ENCODE measurements around the gene INPP4B. TPM values are rescaled to one million over a fixed set of nuclear protein-coding genes. Genes with fewer than 3 reads are reported as not detected.

INPP4B gene
- total RNA-seq, 2 experiments from 2014 or later = 35.4 to 43.0 TPM

- H3K27me3 Mint-ChIP-seq = no peaks in the 10 kb centered on the region
- H3K9me3 Mint-ChIP-seq = peaks cover 8% of the 10 kb centered on the region
- DNase-seq = no peak
- peaks cover 3% of the 10 kb centered on the region for H3K36me3 Mint-ChIP-seq
- no peak overlapping the region for H3K27ac Mint-ChIP-seq
- H3K4me1 Mint-ChIP-seq = no peaks in the 10 kb centered on the region
- no peak for ATAC-seq (ENCODE audit: low read depth)
- POLR2A ChIA-PET = no interaction called here
- H3K4me3 Mint-ChIP-seq = no peak overlapping the region
These were observed 249.5 kb downstream of the INPP4B start for GRCh38 chr4:142596595-142596994.

- no peaks in the 10 kb centered on the region for H3K27me3 Mint-ChIP-seq
- no peak overlapping the region for H3K27ac Mint-ChIP-seq
- H3K9me3 Mint-ChIP-seq = peaks cover 8% of the 10 kb centered on the region
- DNase-seq (no peak), ATAC-seq (ENCODE audit: low read depth) (no peak)
- H3K4me1 Mint-ChIP-seq = no peaks in the 10 kb centered on the region
- POLR2A ChIA-PET = no interaction called here
- peaks cover 3% of the 10 kb centered on the region for H3K36me3 Mint-ChIP-seq
- no peak overlapping the region for H3K4me3 Mint-ChIP-seq
These were observed 250.0 kb downstream of the INPP4B start for GRCh38 chr4:142596121-142596520.

DNA sequence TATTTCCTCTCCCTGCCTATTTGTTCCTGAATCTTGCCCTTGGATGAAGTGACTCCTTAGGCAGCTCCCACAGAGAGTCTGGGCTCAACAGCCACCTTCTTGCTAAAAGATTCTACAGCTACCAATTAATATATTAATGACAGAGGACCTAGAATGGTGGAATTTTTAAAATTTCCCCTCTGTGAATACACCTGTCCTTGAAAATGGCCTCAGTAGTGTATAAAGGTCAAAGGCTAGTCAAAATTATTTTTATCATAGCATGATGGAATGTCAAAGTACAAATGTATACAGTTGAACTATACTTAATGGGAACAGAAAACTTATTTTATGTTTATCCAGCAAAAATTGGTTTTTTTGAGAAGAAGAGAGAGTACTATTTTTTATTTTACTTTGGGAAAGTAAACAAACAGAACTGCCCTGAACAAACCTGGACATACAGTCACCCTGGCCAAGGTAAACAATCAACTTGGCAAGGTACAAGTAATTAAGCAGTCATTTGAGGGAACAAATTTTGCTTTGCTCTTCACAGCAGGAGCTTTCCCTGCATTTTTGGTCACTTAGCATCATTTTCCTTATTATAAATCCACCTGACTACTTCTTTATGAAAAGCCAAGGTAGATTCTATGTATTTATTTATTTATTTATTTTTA is 250.8 kb downstream of the INPP4B start:
- Mint-ChIP-seq H3K4me1 (no peaks in the 10 kb centered on the region), H3K9me3 (peaks cover 4% of the 10 kb centered on the region), H3K4me3 (no peak overlapping the region), H3K36me3 (peaks cover 3% of the 10 kb centered on the region), H3K27me3 (no peaks in the 10 kb centered on the region), H3K27ac (no peak overlapping the region)
- no peak for DNase-seq
- ATAC-seq (ENCODE audit: low read depth) = no peak
- POLR2A ChIA-PET = no interaction called here

GRCh38 chr4:142585411-142585810 is 260.7 kb downstream of the INPP4B start:
- Mint-ChIP-seq H3K27me3 (no peaks in the 10 kb centered on the region), H3K36me3 (peaks cover 4% of the 10 kb centered on the region), H3K4me3 (no peak overlapping the region), H3K9me3 (peaks cover 4% of the 10 kb centered on the region), H3K4me1 (no peaks in the 10 kb centered on the region), H3K27ac (no peak overlapping the region)
- no peak for DNase-seq
- ATAC-seq (ENCODE audit: low read depth) = no peak
- POLR2A ChIA-PET = no interaction called here

DNA sequence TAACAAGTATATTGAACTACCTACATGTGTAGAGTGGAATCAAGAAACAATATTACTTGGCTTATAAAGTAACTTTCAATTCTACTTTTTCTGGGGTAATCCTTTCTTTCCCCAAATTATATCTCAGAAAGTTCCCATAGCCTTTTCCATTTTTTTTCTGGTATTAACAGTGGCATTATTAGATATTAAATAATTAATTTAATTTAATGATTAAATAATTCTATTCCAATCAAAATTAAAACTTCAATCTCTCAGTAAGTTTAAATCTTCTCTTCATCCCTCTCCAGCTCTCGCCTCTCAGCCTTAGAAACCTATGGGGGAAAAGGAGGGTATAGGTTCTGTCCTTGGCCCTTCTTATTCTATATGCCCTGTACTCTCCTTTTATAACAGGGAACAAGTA is 262.4 kb downstream of the INPP4B start:
- Mint-ChIP-seq H3K27ac (no peak overlapping the region), H3K4me1 (no peaks in the 10 kb centered on the region), H3K4me3 (no peak overlapping the region), H3K36me3 (peaks cover 4% of the 10 kb centered on the region), H3K27me3 (no peaks in the 10 kb centered on the region), H3K9me3 (peaks cover 5% of the 10 kb centered on the region)
- POLR2A ChIA-PET = no interaction called here
- no peak for DNase-seq
- no peak for ATAC-seq (ENCODE audit: low read depth)

- Mint-ChIP-seq H3K9me3 (peaks cover 5% of the 10 kb centered on the region), H3K36me3 (peaks cover 4% of the 10 kb centered on the region), H3K4me1 (no peaks in the 10 kb centered on the region), H3K27ac (no peak overlapping the region), H3K27me3 (no peaks in the 10 kb centered on the region), H3K4me3 (no peak overlapping the region)
- no peak for ATAC-seq (ENCODE audit: low read depth)
- DNase-seq = no peak
- POLR2A ChIA-PET = no interaction called here
These were observed 263.8 kb downstream of the INPP4B start for GRCh38 chr4:142582340-142582739.

DNA sequence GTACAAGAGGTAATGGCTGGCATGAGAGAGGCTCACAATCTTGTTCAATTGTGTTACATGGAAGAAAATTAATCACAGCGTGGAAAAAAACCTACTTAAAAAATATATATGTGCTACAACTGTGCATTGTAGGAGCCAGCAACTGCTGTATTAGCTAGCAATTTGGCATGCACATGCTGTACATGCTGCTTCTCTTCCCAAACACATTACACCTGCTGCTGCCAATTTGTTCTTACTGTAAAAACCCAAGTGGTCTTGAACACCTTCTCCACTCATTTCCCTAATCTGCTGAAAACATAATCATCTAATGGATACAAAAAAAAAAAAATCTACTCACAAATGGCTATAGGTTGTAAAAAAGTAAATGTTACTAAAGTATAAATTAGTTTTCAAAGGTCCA is 264.2 kb downstream of the INPP4B start:
- H3K4me3 Mint-ChIP-seq = no peak overlapping the region
- H3K36me3 Mint-ChIP-seq = peaks cover 4% of the 10 kb centered on the region
- H3K9me3 Mint-ChIP-seq = peaks cover 5% of the 10 kb centered on the region
- POLR2A ChIA-PET = no interaction called here
- H3K27me3 Mint-ChIP-seq = no peaks in the 10 kb centered on the region
- no peaks in the 10 kb centered on the region for H3K4me1 Mint-ChIP-seq
- no peak overlapping the region for H3K27ac Mint-ChIP-seq
- ATAC-seq (ENCODE audit: low read depth) = no peak
- DNase-seq = no peak

- POLR2A ChIA-PET = interaction anchor here (0.6 kb wide), 1 partner anchor 129 kb away, joined by 3 read pairs; no protein-coding TSS in a partner anchor
- H3K4me1 Mint-ChIP-seq = no peaks in the 10 kb centered on the region
- no peak for ATAC-seq (ENCODE audit: low read depth)
These were observed 266.7 kb downstream of the INPP4B start for GRCh38 chr4:142579443-142579842.

GRCh38 chr4:142574306-142574705 is 271.8 kb downstream of the INPP4B start:
- POLR2A ChIA-PET = no interaction called here
- no peak overlapping the region for H3K27ac Mint-ChIP-seq

More at GRCh38 chr4:142579443-142579842, 266.7 kb downstream of the INPP4B start:
- Mint-ChIP-seq H3K9me3 (peaks cover 2% of the 10 kb centered on the region), H3K27ac (no peak overlapping the region), H3K4me3 (no peak overlapping the region), H3K36me3 (no peaks in the 10 kb centered on the region), H3K27me3 (no peaks in the 10 kb centered on the region)
- DNase-seq = no peak

DNA sequence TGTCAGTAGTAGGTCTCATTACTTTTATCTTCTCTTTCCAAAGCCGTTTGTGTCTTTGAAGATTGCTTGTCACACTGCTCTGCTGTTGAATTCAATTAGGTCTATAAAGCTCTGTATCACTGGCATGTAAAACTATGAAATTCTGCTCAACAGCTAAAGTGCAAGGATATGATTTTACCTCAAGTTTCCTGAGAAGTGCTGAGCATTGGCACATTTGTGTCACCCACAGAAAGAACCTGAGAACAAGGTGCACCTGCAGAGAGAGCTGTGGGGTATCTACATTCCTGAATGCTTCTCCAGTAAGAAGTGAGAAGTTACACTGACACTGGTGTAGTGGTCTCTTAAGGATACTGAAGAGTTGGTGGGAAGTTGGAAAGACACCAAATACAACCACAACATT is 274.0 kb downstream of the INPP4B start:
- Mint-ChIP-seq H3K27me3 (no peaks in the 10 kb centered on the region), H3K4me1 (peaks cover 5% of the 10 kb centered on the region), H3K9me3 (peaks cover 2% of the 10 kb centered on the region), H3K27ac (no peak overlapping the region), H3K4me3 (no peak overlapping the region), H3K36me3 (peaks cover 3% of the 10 kb centered on the region)
- DNase-seq = no peak
- POLR2A ChIA-PET = no interaction called here
- ATAC-seq (ENCODE audit: low read depth) = no peak

More at GRCh38 chr4:142574306-142574705, 271.8 kb downstream of the INPP4B start:
- no peak for DNase-seq
- Mint-ChIP-seq H3K27me3 (no peaks in the 10 kb centered on the region), H3K4me1 (no peaks in the 10 kb centered on the region), H3K36me3 (peaks cover 3% of the 10 kb centered on the region), H3K4me3 (no peak overlapping the region), H3K9me3 (peaks cover 3% of the 10 kb centered on the region)
- no peak for ATAC-seq (ENCODE audit: low read depth)

DNA sequence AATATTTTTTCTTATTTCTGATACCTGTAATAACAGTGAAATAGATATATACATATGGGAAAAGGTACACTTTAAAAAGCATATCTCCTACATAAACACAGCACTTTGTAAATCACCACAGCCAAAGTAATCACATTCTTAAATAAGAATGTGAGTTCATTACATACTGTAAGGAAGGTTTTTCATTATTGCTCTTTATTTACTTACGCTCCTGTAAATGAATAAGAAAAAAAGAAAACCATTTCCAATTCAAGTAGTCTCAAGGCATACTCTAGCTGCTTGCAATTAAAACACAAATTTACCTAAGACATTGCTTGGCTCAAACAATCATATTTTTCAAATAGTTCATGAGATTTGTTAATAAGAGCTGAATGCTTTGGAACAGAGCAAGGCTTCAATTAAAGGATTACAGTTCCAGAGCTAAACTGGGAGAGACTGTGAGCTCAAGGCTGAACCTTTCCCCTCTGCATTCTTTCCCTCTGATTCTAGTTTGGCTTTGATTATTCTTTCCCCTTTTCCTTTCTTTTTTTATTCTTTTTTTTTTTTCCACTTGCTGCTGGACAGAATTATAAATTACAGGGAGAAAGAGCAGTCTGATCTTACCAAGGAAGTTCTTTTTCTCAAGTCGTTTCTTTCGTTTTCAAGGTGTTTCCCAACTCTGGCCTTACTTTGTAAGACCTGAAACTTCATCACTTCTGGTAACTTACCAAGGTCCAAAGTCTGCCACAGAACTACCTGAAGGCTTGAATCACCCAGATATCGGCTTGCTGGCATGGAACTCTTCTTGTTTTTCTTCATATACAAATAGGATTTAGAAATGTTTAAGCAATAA is 278.3 kb downstream of the INPP4B start:
- Mint-ChIP-seq H3K27me3 (no peaks in the 10 kb centered on the region), H3K4me1 (peaks cover 16% of the 10 kb centered on the region), H3K4me3 (peak overlapping the region; percentile 75), H3K36me3 (peaks cover 3% of the 10 kb centered on the region), H3K9me3 (peaks cover under 1% of the 10 kb centered on the region), H3K27ac (no peak overlapping the region)
- POLR2A ChIA-PET = interaction anchor here (2.1 kb wide), 1 partner anchor 162 kb away, joined by 7 read pairs; no protein-coding TSS in a partner anchor
- DNase-seq = no peak
- no peak for ATAC-seq (ENCODE audit: low read depth)

DNA sequence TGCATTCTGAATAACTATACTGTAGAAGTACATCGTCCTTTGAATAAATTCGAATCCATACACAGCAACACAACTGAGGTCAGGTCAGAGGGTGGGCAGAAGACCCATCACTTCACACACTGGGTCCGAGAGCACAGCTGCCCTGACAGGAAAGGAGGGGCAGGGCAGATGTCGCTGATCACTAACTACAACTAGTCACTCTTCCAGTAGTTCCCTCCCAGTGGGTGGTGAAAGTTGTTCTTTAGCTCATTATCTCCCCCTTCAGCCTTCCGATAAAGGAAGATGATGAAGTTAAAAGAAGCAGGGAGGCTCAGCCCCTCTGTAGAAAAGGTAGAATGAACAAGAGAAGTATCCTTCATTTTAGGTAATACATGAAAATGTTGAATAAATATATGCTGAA is 278.9 kb downstream of the INPP4B start:
- ATAC-seq (ENCODE audit: low read depth) = peak; percentile 86

DNA sequence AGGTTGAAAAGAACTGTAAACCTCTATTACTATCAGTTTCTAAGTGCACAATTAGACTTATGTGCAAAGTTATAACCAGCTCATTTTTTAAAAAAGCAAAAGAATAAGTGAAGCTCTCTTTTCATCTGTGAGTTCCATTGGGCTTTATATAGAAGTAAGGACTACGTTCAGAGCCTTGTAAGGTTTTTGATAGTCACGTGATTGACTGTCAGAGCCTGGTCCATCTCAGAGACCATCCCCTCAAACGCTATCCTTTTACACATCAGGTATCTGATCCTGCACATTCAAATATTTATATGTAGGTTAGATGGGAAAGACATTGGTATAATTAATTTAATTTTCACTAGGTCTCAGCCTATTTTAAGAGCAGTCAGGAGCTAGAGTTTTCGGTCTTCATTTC is 279.3 kb downstream of the INPP4B start:
- ATAC-seq (ENCODE audit: low read depth) (peak; percentile 40), DNase-seq (no peak)
- peak overlapping the region; percentile 45 for H3K27ac Mint-ChIP-seq
- H3K4me1 Mint-ChIP-seq = peaks cover 16% of the 10 kb centered on the region
- POLR2A ChIA-PET = interaction anchor here (2.1 kb wide), 1 partner anchor 161 kb away, joined by 7 read pairs; no protein-coding TSS in a partner anchor
- peaks cover 2% of the 10 kb centered on the region for H3K9me3 Mint-ChIP-seq
- H3K36me3 Mint-ChIP-seq = peaks cover 4% of the 10 kb centered on the region
- no peaks in the 10 kb centered on the region for H3K27me3 Mint-ChIP-seq
- H3K4me3 Mint-ChIP-seq = peak overlapping the region; percentile 70

More for the DNA sequence above, 278.9 kb downstream of the INPP4B start:
- POLR2A ChIA-PET = interaction anchor here (2.1 kb wide), 1 partner anchor 162 kb away, joined by 7 read pairs; no protein-coding TSS in a partner anchor
- H3K27ac Mint-ChIP-seq = peak overlapping the region; percentile 45
- H3K9me3 Mint-ChIP-seq = peaks cover under 1% of the 10 kb centered on the region
- peaks cover 16% of the 10 kb centered on the region for H3K4me1 Mint-ChIP-seq
- no peaks in the 10 kb centered on the region for H3K27me3 Mint-ChIP-seq
- peaks cover 3% of the 10 kb centered on the region for H3K36me3 Mint-ChIP-seq
- peak; percentile 27 for DNase-seq
- H3K4me3 Mint-ChIP-seq = peak overlapping the region; percentile 70

All from activated naive CD8-positive, alpha-beta T cell treated with anti-CD3 and anti-CD28 coated beads, Interleukin-2, amount 10 ng/mL, durations not matched to agents 7 days and 5 days (primary cell).